RWPE1 (cell line): ENCODE data around the gene ZNF777.
"Not testable (repeated sequence)": the region's sequence is repeated elsewhere in the genome, so short reads cannot be mapped to it uniquely, and the experiment has no call there.

ENCODE experiments used
- CTCF ChIA-PET: fragments of 350-600 bp; sonication (Branson Sonifier 250); formaldehyde crosslinking; extraction: SDS; loops from one replicate; lab custom pipeline; 2021; lab: Yijun Ruan, JAX
- POLR2A ChIA-PET: fragments of 400-600 bp; formaldehyde crosslinking; extraction: SDS; loops from one replicate; lab custom pipeline; 2020; ENCODE audit warnings: antibody characterized with exemption; ENCODE audit not compliant: low non-redundant PET; lab: Yijun Ruan, JAX
- DNase-seq: peaks from one replicate; pipeline ENCODE4 v3.0.0; 2012; ENCODE audit warnings: low spot score
- H3K27ac ChIP-seq: fragments of 450-650 bp; 2 replicates; pipeline ENCODE4 v1.5.1; 2017
- CTCF ChIP-seq: fragments of 450-650 bp; conservative IDR thresholded peaks from 2 replicates; pipeline ENCODE4 v1.5.1; 2017; ENCODE audit warnings: low read depth, mild to moderate bottlenecking

ZNF777 gene

GRCh38 chr7:149409895-149410294 is 51.0 kb downstream of the ZNF777 start:
- TF ChIP-seq CTCF, result no peak
- no peak overlapping the region for H3K27ac ChIP-seq
- CTCF ChIA-PET, result interaction anchor here (0.7 kb wide), 1 partner anchor 14 kb away, joined by 3 read pairs; no protein-coding TSS in a partner anchor
- DNase-seq, result no peak
- POLR2A ChIA-PET, result no interaction called here

GRCh38 chr7:149404825-149405224 is 56.0 kb downstream of the ZNF777 start:
- CTCF ChIA-PET, result no interaction called here
- POLR2A ChIA-PET, result no interaction called here
- no peak for DNase-seq

GRCh38 chr7:149404396-149404795 is 56.5 kb downstream of the ZNF777 start:
- POLR2A ChIA-PET, result no interaction called here
- CTCF ChIA-PET, result no interaction called here
- no peak for DNase-seq
- H3K27ac ChIP-seq, result no peak overlapping the region
- no peak for TF ChIP-seq CTCF

More at GRCh38 chr7:149404825-149405224, 56.0 kb downstream of the ZNF777 start:
- no peak overlapping the region for H3K27ac ChIP-seq
- no peak for TF ChIP-seq CTCF

GRCh38 chr7:149398195-149398820 is 62.6 kb downstream of the ZNF777 start:
- no peak for DNase-seq
- ChIA-PET POLR2A (no interaction called here), CTCF (no interaction called here)
- no peak for TF ChIP-seq CTCF
- H3K27ac ChIP-seq, result no peak overlapping the region

GRCh38 chr7:149397470-149398043 is 63.3 kb downstream of the ZNF777 start:
- no peak overlapping the region for H3K27ac ChIP-seq
- ChIA-PET CTCF (no interaction called here), POLR2A (no interaction called here)
- DNase-seq, result no peak
- no peak for TF ChIP-seq CTCF

GRCh38 chr7:149388550-149389335 is 72.1 kb downstream of the ZNF777 start:
- H3K27ac ChIP-seq, CTCF ChIA-PET, DNase-seq, POLR2A ChIA-PET: not testable (repeated sequence)

GRCh38 chr7:149386514-149386913 is 74.3 kb downstream of the ZNF777 start:
- CTCF ChIA-PET, H3K27ac ChIP-seq, DNase-seq, POLR2A ChIA-PET: not testable (repeated sequence)
